ENCODE measurements around the gene PTK6.
"Not testable (repeated sequence)": the region's sequence is repeated elsewhere in the genome, so short reads cannot be mapped to it uniquely, and the experiment has no call there.

Gene PTK6

DNA sequence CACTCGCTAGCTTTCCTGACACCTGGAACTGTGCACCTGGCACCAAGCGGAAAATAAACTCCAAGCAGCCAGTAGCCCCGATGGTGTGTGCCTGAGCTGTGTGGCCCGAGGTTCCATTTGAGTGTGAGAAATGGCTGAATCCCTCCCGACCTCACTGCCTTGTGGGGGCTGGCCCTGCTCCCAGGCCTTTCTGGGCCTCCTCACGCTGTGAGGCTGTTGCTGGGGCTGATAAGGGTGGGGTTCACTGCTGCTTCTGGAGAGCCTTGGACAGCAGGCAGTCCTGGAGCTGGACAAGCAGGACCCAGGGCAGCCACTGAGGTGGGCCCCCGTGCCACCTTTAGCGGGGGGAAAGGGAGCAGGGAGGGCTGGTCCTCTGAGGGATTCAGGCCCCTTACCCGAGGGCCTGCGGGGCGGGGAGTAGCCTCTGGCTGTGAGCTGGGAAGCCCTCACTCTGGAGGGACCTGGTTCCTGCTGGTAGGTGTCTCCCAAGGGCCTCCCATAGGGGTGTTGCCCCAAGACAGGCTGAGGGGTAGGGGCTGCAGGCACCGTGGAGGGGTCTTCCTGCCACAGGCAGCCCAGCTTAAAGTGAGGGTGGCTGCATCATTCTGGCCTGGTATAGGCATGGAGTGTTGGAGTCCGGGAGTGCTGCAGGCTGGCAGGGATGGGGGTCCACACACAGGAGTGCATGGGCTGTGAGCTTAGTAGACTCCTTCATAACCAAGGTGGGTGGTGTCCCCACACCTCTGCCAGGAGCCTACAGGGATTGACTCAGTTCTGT lies 14.9 kb downstream of the PTK6 start:
- Histone ChIP-seq H3K36me3 (ENCODE audit: control insufficient read depth, insufficient read depth, low read length) (peaks cover 22% of the 10 kb centered on the region), H3K9ac (ENCODE audit: low read depth, low read length) (no peak overlapping the region), H3K9me3 (ENCODE audit: control insufficient read depth, insufficient read depth, low read length) (peaks cover 8% of the 10 kb centered on the region; the same call in 1 of the 2 replicates), H3K4me3 (ENCODE audit: low read depth, low read length) (peak overlapping the region; percentile 32), H3K27me3 (ENCODE audit: control insufficient read depth, insufficient read depth, low read length) (peaks cover 3% of the 10 kb centered on the region; the same call in 1 of the 2 replicates), H3K27ac (ENCODE audit: low read depth, low read length) (no peak overlapping the region), H3K4me1 (ENCODE audit: control insufficient read depth, insufficient read depth, low read length) (peaks cover 5% of the 10 kb centered on the region; the same call in 1 of the 2 replicates)

DNA sequence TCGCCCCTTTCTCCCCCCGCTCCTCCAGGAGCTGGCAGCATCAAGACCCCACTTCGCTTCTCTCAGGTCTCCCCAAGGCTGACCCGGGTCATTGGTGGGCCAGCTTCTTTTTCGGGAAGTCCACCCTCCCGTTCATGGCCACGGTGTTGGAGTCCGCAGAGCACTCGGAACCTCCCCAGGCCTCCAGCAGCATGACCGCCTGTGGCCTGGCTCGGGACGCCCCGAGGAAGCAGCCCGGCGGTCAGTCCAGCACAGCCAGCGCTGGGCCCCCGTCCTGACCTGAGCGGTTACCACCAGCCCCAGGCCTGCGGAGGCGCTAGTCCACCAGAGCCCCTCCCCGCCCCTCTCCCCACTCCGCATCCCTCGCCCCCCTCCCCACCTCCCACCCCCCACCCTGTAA lies 15.6 kb downstream of the PTK6 start:
- peaks cover 3% of the 10 kb centered on the region; the same call in 1 of the 2 replicates for H3K27me3 ChIP-seq (ENCODE audit: control insufficient read depth, insufficient read depth, low read length)
- H3K4me1 ChIP-seq (ENCODE audit: control insufficient read depth, insufficient read depth, low read length) = peaks cover 5% of the 10 kb centered on the region; the same call in 1 of the 2 replicates
- peak overlapping the region; percentile 92 for H3K9ac ChIP-seq (ENCODE audit: low read depth, low read length)
- peaks cover 24% of the 10 kb centered on the region for H3K36me3 ChIP-seq (ENCODE audit: control insufficient read depth, insufficient read depth, low read length)
- peaks cover 8% of the 10 kb centered on the region; the same call in 1 of the 2 replicates for H3K9me3 ChIP-seq (ENCODE audit: control insufficient read depth, insufficient read depth, low read length)
- peak overlapping the region; percentile 91 for H3K27ac ChIP-seq (ENCODE audit: low read depth, low read length)
- H3K4me3 ChIP-seq (ENCODE audit: low read depth, low read length) = peak overlapping the region; percentile 95

DNA sequence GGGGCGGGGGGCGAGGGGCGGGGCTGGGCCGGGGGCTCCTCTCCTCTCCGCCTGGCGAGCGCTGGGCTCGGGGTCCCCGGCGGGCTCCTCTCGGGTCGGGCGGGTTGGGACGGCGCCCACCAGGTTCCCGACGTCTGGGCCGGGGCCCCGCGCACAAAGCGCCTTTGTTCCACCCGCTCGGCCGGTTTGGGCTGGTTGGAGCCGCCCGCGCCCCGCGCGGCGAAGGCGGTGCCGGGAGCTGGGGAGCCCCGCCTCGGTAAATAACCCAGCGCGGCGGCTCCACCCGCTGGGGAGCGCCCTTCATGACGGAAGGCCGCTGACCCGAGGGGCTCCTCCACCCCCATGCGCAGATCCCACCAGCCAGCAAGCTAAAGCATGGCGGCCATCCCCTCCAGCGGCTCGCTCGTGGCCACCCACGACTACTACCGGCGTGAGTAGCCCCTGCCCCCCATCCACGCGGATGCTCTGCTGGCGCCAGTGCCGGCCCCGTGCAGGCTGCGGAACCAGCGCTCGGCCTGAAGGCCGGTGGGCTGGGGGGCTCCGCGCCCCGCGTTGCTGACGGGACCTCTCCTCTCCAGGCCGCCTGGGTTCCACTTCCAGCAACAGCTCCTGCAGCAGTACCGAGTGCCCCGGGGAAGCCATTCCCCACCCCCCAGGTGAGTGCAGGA lies 16.1 kb downstream of the PTK6 start:
- Histone ChIP-seq H3K27ac (ENCODE audit: low read depth, low read length) (peak overlapping the region; percentile 91), H3K4me1 (ENCODE audit: control insufficient read depth, insufficient read depth, low read length) (peaks cover 5% of the 10 kb centered on the region; the same call in 1 of the 2 replicates), H3K9ac (ENCODE audit: low read depth, low read length) (peak overlapping the region; percentile 92), H3K9me3 (ENCODE audit: control insufficient read depth, insufficient read depth, low read length) (peaks cover 8% of the 10 kb centered on the region; the same call in 1 of the 2 replicates), H3K27me3 (ENCODE audit: control insufficient read depth, insufficient read depth, low read length) (peaks cover 3% of the 10 kb centered on the region; the same call in 1 of the 2 replicates), H3K36me3 (ENCODE audit: control insufficient read depth, insufficient read depth, low read length) (peaks cover 24% of the 10 kb centered on the region), H3K4me3 (ENCODE audit: low read depth, low read length) (peak overlapping the region; percentile 95)

DNA sequence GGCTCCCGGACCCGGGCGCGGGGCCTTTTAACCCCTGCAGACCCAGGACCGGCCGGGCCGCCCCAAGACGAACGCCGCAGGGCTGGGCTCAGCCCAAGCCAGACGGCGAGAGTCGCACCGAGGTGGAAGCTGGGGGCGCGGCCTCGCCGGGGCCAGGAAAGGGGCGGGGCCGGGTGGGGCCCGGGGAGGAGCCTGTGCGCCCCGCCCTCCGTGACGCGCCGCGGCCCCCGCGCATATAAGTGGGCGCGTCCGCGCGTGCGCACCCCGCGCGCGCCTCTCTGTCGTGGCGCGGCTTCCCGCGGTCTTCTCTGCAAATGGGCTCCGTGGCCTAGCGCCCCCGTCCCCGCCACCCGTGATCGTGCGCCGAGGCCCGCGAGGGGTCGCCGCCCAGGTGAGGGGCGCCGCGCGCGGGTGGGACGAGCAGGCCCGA lies 16.7 kb downstream of the PTK6 start, which contains the start of gene PPDPF:
Gene PPDPF, plus strand, starts transcription at position 262 of the 430 bp plus-strand sequence. CDS start 544 bp downstream, outside the sequence.
- Histone ChIP-seq H3K36me3 (ENCODE audit: control insufficient read depth, insufficient read depth, low read length) (peaks cover 24% of the 10 kb centered on the region), H3K4me3 (ENCODE audit: low read depth, low read length) (peak within 1 kb of the TSS; percentile 95), H3K27me3 (ENCODE audit: control insufficient read depth, insufficient read depth, low read length) (peaks cover 3% of the 10 kb centered on the region; the same call in 1 of the 2 replicates), H3K9ac (ENCODE audit: low read depth, low read length) (peak within 1 kb of the TSS; percentile 92), H3K4me1 (ENCODE audit: control insufficient read depth, insufficient read depth, low read length) (peaks cover 5% of the 10 kb centered on the region; the same call in 1 of the 2 replicates), H3K27ac (ENCODE audit: low read depth, low read length) (peak within 1 kb of the TSS; percentile 91), H3K9me3 (ENCODE audit: control insufficient read depth, insufficient read depth, low read length) (peaks cover 8% of the 10 kb centered on the region; the same call in 1 of the 2 replicates)

DNA sequence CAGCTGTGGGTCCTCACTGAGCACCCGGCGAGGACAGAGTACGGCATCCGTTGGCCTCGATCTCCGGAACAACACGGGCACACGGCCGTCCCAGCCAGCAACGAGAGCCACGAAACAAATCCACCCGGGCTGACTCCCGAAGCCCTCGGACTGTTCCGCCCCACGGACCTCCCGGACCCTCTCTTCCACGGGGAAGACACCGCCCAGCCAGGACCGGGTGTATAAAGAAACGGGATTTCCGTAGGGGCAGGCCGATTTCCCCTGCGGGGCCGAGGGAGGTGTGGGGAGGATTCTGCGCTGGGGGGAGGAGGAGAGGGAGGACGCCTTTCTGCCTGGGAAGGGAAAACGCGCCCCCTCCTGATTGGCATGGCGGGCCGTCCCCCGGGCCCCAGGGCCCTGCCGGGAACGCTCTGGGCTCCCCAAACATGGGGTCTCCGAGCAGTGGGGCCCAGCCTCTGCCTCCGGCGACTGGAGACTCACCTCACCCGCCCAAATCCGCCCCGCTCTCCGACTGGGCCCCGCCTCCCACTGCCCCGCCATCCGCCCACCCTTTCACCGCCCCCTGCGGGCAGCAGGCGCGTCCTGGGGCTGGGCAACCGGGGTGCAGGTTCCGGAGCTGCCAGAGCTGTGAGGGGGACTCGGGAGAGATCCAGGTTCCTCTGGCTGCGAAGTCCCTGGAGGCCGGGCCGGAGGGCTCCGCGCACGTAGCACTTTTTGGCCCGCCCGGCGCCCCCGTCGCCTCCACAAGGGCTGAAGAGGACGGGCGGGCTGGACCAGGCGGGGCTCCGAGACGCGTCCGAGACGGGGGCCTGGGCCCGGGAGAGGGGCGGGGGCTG lies 17.3 kb downstream of the PTK6 start:
- Histone ChIP-seq H3K27ac (ENCODE audit: low read depth, low read length) (peak overlapping the region; percentile 91), H3K4me3 (ENCODE audit: low read depth, low read length) (peak overlapping the region; percentile 95), H3K4me1 (ENCODE audit: control insufficient read depth, insufficient read depth, low read length) (peaks cover 5% of the 10 kb centered on the region; the same call in 1 of the 2 replicates), H3K27me3 (ENCODE audit: control insufficient read depth, insufficient read depth, low read length) (peaks cover 3% of the 10 kb centered on the region; the same call in 1 of the 2 replicates), H3K9ac (ENCODE audit: low read depth, low read length) (peak overlapping the region; percentile 48; the same call in 1 of the 2 replicates), H3K9me3 (ENCODE audit: control insufficient read depth, insufficient read depth, low read length) (peaks cover 8% of the 10 kb centered on the region; the same call in 1 of the 2 replicates), H3K36me3 (ENCODE audit: control insufficient read depth, insufficient read depth, low read length) (peaks cover 24% of the 10 kb centered on the region)

DNA sequence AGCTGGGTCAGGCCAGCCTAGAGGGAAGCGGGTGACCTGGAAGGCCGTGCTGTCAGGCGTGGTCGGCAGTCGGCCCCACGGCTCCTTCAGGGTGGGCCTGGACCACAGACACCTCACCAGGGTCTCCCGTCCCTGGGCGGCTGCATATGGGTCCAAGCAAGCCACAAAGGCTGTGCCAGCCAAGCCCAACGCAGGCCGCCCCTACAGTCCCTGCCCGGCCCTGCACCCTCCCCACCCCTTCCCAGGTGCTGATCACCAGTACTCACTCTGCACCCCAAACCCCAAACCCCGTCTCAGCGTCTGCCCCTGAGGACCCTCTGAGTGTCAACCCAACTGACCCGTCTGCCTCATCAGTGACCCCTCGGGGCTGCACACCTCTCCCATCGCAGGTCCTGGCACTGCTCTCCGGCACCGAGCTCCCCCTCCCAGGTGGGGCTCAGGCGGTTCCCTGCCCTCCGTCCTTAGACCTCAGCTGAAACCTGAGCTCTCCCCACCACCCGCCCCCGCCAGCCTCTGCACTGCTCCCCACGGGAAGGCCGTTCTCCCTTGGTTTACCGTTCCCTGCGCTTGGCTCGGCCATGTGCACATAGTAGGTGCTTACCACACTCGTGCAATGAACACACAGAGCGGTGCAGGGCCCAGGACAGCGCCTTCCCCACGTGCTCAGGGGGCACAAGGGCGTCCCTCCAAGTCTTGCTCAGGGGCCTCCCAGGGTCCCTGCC lies 18.1 kb downstream of the PTK6 start:
- Histone ChIP-seq H3K27me3 (ENCODE audit: control insufficient read depth, insufficient read depth, low read length) (peaks cover 3% of the 10 kb centered on the region; the same call in 1 of the 2 replicates), H3K4me1 (ENCODE audit: control insufficient read depth, insufficient read depth, low read length) (peaks cover 5% of the 10 kb centered on the region; the same call in 1 of the 2 replicates), H3K9ac (ENCODE audit: low read depth, low read length) (0 out of 2 replicates have a peak overlapping the region, but pooled peaks have one; percentile 20), H3K36me3 (ENCODE audit: control insufficient read depth, insufficient read depth, low read length) (peaks cover 24% of the 10 kb centered on the region), H3K4me3 (ENCODE audit: low read depth, low read length) (peak overlapping the region; percentile 95), H3K9me3 (ENCODE audit: control insufficient read depth, insufficient read depth, low read length) (peaks cover 8% of the 10 kb centered on the region; the same call in 1 of the 2 replicates), H3K27ac (ENCODE audit: low read depth, low read length) (no peak overlapping the region)

DNA sequence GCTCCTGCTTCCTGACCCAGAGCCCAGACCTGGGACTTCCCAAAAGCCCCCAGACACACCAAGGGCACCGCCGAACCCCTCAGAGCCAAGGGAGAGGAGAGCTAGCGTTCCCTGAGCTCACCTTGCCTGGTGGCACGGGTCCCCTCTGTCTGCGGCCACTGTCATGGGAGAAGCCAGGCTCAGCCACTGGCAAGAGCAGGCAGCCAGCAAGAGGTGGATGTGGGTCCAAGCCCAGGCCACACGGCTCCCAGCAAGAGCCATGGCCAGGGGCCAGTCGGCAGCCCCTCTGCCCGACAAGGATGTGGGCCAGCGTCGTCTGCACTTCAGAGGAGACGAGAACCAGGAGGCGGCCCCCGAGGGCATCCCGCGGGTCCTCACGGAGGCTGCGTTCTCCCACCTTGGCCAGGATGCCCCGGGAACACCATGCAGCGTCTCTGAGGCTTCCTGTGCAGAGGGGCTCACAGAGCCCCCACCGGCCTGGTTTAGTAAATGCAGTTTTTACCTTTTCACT lies 18.8 kb downstream of the PTK6 start:
- H3K9ac ChIP-seq (ENCODE audit: low read depth, low read length) = no peak overlapping the region
- H3K9me3 ChIP-seq (ENCODE audit: control insufficient read depth, insufficient read depth, low read length) = peaks cover 5% of the 10 kb centered on the region; the same call in 1 of the 2 replicates
- H3K36me3 ChIP-seq (ENCODE audit: control insufficient read depth, insufficient read depth, low read length) = peaks cover 22% of the 10 kb centered on the region
- H3K4me1 ChIP-seq (ENCODE audit: control insufficient read depth, insufficient read depth, low read length) = peaks cover 5% of the 10 kb centered on the region; the same call in 1 of the 2 replicates
- H3K4me3 ChIP-seq (ENCODE audit: low read depth, low read length) = no peak overlapping the region; the same call in 1 of the 2 replicates
- H3K27ac ChIP-seq (ENCODE audit: low read depth, low read length) = no peak overlapping the region
- H3K27me3 ChIP-seq (ENCODE audit: control insufficient read depth, insufficient read depth, low read length) = peaks cover 3% of the 10 kb centered on the region; the same call in 1 of the 2 replicates

DNA sequence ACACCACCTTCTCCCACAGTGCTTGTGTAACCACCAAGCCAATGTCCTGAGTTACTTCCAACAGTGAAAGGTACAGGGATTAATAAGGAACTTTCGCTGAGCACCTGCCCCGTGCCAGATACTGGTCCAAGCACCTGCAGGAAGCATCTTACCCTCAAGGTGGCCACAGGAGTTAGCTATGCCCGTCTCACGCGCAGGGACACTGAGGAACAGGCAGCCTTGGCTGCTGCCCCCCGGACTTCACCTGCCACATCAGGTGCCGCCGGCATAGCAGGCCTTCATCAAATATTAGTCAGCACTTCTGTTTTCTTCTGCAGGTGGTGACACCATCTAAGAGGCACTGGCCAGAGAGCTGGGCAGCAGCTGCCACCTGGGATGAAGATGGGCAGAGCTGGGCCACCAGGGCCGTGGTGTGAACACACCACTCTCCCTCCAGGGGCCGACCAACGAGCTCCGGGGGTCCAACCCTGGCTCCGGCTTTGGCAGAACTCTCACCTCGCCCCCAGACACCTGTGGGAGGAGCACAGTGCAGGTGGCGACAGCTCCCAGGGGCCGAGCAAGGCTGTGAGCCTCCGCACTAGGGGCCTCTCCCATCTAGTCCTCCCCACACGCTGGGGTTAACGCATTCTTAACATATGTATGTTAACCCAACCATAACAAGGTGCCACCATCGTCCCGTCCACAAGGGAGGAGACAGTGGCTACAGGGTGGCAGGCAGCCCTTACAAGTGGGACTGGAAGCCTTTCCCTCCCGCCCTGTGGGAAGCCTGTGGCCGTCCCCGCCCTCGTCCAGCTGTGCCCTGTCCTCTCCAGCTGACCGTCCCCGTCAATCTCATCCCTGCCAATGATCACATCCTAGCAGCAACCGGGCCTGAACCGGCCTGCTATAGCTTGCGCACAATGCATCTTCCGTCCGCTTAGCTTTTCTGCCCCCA lies 19.5 kb downstream of the PTK6 start:
- Histone ChIP-seq H3K27ac (ENCODE audit: low read depth, low read length) (no peak overlapping the region), H3K9ac (ENCODE audit: low read depth, low read length) (no peak overlapping the region), H3K4me1 (ENCODE audit: control insufficient read depth, insufficient read depth, low read length) (peaks cover 5% of the 10 kb centered on the region; the same call in 1 of the 2 replicates), H3K27me3 (ENCODE audit: control insufficient read depth, insufficient read depth, low read length) (peaks cover 3% of the 10 kb centered on the region; the same call in 1 of the 2 replicates), H3K4me3 (ENCODE audit: low read depth, low read length) (no peak overlapping the region), H3K36me3 (ENCODE audit: control insufficient read depth, insufficient read depth, low read length) (peaks cover 15% of the 10 kb centered on the region), H3K9me3 (ENCODE audit: control insufficient read depth, insufficient read depth, low read length) (no peaks in the 10 kb centered on the region)

DNA sequence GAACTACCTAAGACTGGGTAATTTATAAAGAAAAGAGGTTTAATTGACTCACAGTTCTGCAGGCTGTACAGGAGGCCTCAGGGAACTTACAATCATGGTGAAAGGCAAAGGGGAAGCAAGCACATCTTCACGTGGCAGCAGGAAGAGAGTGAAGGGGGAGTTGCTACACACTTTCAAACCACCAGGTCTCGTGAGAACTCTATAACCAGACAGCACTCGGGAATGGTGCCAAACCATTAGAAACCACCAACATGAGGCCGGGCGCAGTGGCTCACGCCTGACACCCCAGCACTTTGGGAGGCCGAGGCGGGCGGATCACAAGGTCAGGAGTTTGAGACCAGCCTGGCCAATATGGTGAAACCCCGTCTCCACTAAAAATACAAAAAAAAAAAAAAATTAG lies 22.7 kb downstream of the PTK6 start:
- H3K9ac ChIP-seq (ENCODE audit: low read depth, low read length); H3K4me1 ChIP-seq (ENCODE audit: control insufficient read depth, insufficient read depth, low read length); H3K36me3 ChIP-seq (ENCODE audit: control insufficient read depth, insufficient read depth, low read length); H3K27me3 ChIP-seq (ENCODE audit: control insufficient read depth, insufficient read depth, low read length); H3K4me3 ChIP-seq (ENCODE audit: low read depth, low read length); H3K27ac ChIP-seq (ENCODE audit: low read depth, low read length); H3K9me3 ChIP-seq (ENCODE audit: control insufficient read depth, insufficient read depth, low read length): not testable (repeated sequence)
